Omental fat pad (tissue), 4 donors: ENCODE measurements around the gene PLEKHJ1. TPM values are rescaled to one million over a fixed set of nuclear protein-coding genes. Genes with fewer than 3 reads are reported as not detected.

Experiments used
- ATAC-seq: fragments of 150-250 bp; one replicate; pipeline ENCODE4 v1.9.1; 2016; ENCODE audit warnings: mild to moderate bottlenecking, moderate library complexity; ENCODE audit not compliant: low FRiP score
- DNase-seq: peaks from one replicate; pipeline ENCODE4 v3.0.0-alpha.2; 2019; ENCODE audit warnings: low spot score
- CTCF ChIP-seq, 3 donors: fragments of 450-650 bp; IDR thresholded peaks; one replicate each; pipeline ENCODE4 v1.5.1; 2016 to 2017; ENCODE audit warnings: antibody characterized with exemption in 3 of 3, mild to moderate bottlenecking in 3 of 3, moderate library complexity in 2 of 3
- total RNA-seq, 4 donors: library from RNA; depleted of rRNA; stranded (reverse); fragments of >200 nt; gene quantifications; one replicate each; pipeline ENCODE4 v1.1.0, GENCODE V29; 2016

PLEKHJ1 gene
- total RNA-seq, 4 donors from 2014 or later, result 45.0 to 67.5 (median 52.3) TPM

- DNase-seq, result no peak
- no peak for TF ChIP-seq CTCF (IDR thresholded peaks at IDR 0.05)
Observed at GRCh38 chr19:2223959-2224358, 12.2 kb downstream of the PLEKHJ1 start.

GRCh38 chr19:2223391-2223790 is 12.7 kb downstream of the PLEKHJ1 start:
- ATAC-seq (no peak), DNase-seq (no peak)
- TF ChIP-seq CTCF (IDR thresholded peaks at IDR 0.05), result no peak

More at GRCh38 chr19:2223959-2224358, 12.2 kb downstream of the PLEKHJ1 start:
- no peak for ATAC-seq

- TF ChIP-seq CTCF (IDR thresholded peaks at IDR 0.05), result no peak
- DNase-seq, result no peak
- no peak for ATAC-seq
Observed at GRCh38 chr19:2221918-2222317, 14.2 kb downstream of the PLEKHJ1 start.

GRCh38 chr19:2221250-2221831 is 14.8 kb downstream of the PLEKHJ1 start:
- ATAC-seq, result no peak
- no peak for TF ChIP-seq CTCF (IDR thresholded peaks at IDR 0.05)
- DNase-seq, result no peak

GRCh38 chr19:2219726-2220125 is 16.4 kb downstream of the PLEKHJ1 start:
- no peak for TF ChIP-seq CTCF (IDR thresholded peaks at IDR 0.05)
- DNase-seq, result no peak
- ATAC-seq, result no peak

- DNase-seq (no peak), ATAC-seq (no peak)
- no peak for TF ChIP-seq CTCF (IDR thresholded peaks at IDR 0.05)
Observed at GRCh38 chr19:2217591-2217990, 18.5 kb downstream of the PLEKHJ1 start.
